C4-2B (cell line): Measurements from ENCODE around the gene KATNAL2.
"Not testable (repeated sequence)": the region's sequence is repeated elsewhere in the genome, so short reads cannot be mapped to it uniquely, and the experiment has no call there.

ENCODE experiments used
- ZFX ChIP-seq: fragments of 450-650 bp; IDR thresholded peaks from 2 replicates; pipeline ENCODE4 v1.6.1; 2017
- TF ChIP-seq, protein P1 (sequence below): fragments of 450-650 bp; conservative IDR thresholded peaks from 2 replicates; pipeline ENCODE4 v1.5.1; 2017; ENCODE audit warnings: mild to moderate bottlenecking

DNA sequence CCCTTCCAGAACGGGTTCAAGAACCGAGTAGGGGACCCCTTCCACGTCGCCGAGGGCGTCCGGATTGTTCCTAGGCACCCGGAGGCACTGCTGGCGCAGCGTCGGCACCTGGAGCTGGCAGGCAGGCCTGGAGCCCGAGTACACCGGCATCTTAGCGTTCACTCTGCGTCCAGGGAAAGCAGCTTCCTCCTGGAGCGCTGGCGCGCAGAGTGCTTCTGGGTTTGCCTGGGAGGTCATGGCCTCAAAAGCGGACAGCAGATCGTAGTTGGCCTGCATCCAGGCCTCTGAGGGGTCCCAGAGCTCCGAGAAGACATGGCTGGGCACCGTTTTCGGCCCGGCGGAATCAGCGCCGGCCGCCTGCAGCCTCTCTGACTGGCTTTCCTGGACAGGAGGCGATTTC is 105.4 kb downstream of the KATNAL2 start:
- TF ChIP-seq, protein P1, sequence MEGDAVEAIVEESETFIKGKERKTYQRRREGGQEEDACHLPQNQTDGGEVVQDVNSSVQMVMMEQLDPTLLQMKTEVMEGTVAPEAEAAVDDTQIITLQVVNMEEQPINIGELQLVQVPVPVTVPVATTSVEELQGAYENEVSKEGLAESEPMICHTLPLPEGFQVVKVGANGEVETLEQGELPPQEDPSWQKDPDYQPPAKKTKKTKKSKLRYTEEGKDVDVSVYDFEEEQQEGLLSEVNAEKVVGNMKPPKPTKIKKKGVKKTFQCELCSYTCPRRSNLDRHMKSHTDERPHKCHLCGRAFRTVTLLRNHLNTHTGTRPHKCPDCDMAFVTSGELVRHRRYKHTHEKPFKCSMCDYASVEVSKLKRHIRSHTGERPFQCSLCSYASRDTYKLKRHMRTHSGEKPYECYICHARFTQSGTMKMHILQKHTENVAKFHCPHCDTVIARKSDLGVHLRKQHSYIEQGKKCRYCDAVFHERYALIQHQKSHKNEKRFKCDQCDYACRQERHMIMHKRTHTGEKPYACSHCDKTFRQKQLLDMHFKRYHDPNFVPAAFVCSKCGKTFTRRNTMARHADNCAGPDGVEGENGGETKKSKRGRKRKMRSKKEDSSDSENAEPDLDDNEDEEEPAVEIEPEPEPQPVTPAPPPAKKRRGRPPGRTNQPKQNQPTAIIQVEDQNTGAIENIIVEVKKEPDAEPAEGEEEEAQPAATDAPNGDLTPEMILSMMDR: not testable (repeated sequence)
- not testable (repeated sequence) for TF ChIP-seq ZFX
